ENCODE results near the gene KLHL22.

DNA sequence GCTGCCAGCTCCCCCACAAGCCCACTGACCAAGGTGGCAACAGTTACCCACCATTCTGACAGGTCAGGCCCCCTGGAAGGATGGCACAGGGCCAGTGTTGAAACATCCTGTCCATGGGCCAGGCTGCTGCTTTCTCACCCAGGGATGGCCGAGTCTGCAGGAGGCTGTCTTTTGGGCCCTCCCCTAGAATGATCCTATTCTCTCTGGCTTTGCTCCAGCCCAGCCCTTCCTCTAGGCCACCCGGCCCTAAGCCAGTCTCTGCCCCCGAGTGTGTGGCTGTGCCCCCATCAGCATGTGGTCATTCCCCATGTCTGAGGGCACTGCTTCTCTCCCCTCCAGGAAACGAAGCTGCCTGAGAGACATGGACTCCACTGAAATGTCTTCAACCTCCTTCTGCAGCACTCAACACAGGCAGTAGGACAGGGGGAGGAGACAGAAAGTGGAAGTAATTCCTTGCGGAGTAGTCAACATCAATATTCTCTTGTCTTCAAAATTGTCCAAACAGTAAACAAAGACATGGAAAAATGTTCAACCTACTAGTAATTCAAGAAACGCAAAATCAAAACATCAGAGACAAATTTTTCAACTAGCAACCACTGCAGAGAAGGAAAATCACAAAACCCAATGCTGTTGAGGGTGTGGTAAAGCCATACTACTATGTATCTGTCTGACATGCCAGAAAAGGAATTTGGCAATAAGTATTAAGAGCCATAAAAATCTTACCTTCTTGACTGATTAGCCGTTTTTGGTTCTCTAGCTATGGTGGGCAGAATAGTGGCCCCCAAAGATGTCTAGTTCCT is 52.9 kb downstream of the KLHL22 start:
- TF ChIP-seq, protein P1, sequence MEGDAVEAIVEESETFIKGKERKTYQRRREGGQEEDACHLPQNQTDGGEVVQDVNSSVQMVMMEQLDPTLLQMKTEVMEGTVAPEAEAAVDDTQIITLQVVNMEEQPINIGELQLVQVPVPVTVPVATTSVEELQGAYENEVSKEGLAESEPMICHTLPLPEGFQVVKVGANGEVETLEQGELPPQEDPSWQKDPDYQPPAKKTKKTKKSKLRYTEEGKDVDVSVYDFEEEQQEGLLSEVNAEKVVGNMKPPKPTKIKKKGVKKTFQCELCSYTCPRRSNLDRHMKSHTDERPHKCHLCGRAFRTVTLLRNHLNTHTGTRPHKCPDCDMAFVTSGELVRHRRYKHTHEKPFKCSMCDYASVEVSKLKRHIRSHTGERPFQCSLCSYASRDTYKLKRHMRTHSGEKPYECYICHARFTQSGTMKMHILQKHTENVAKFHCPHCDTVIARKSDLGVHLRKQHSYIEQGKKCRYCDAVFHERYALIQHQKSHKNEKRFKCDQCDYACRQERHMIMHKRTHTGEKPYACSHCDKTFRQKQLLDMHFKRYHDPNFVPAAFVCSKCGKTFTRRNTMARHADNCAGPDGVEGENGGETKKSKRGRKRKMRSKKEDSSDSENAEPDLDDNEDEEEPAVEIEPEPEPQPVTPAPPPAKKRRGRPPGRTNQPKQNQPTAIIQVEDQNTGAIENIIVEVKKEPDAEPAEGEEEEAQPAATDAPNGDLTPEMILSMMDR (IDR thresholded peaks at IDR 0.05): no peak
- TF ChIP-seq POLR2A (IDR thresholded peaks at IDR 0.05): no peak
